Stimulated activated CD8-positive, alpha-beta memory T cell treated with anti-CD3 and anti-CD28 coated beads, Interleukin-4, amount 100 ng/mL, for 24 hours (primary cell): Measurements from ENCODE around the gene PLCB4.
"Not testable (repeated sequence)": the region's sequence is repeated elsewhere in the genome, so short reads cannot be mapped to it uniquely, and the experiment has no call there.

Experiments used
- DNase-seq: peaks from one replicate; pipeline ENCODE4 v3.0.0-alpha.2; 2020; ENCODE audit warnings: low read depth

Gene PLCB4

DNA sequence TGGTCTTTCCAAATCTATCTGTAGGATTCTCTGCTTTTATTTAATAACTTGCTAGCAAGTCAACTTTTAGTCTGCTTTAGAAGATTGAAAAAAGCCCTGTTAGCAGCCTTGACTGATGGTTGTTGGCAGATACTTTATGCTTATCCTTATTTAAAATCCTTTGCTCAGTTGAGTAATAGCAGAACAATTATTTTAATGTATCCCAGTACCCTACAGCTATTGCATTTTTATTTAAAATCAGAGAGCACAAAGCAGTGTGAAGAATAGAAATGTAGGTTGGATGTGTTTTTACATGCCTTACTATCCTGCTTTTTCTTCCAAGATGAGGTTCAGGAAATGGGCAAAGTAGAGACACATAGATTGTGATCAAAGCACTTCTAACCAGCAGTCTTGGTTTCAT, 298.4 kb downstream of the PLCB4 start:
- DNase-seq, result no peak

- no peak for DNase-seq
Measured at GRCh38 chr20:9367746-9368145, 298.9 kb downstream of the PLCB4 start.

GRCh38 chr20:9368893-9369292, 300.0 kb downstream of the PLCB4 start:
- no peak for DNase-seq

DNA sequence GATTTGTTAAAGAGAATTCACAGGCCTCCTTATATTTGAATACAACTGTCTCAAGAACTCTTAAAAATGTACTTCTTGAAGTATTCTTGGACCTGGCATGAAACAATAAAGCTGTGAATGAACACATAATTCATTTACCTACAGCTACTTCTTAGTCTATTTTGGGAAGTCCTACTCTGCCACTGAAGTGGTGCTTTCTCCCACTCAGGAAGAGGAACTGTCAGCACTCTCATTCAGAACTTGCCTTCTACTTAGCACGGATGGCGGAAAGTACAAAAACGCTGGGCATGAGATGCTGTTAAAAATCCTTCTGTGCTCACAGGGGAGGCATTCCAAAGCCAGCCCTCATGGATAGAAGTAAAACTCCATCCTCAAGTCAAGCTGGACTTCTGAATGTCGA, 300.7 kb downstream of the PLCB4 start:
- no peak for DNase-seq

DNA sequence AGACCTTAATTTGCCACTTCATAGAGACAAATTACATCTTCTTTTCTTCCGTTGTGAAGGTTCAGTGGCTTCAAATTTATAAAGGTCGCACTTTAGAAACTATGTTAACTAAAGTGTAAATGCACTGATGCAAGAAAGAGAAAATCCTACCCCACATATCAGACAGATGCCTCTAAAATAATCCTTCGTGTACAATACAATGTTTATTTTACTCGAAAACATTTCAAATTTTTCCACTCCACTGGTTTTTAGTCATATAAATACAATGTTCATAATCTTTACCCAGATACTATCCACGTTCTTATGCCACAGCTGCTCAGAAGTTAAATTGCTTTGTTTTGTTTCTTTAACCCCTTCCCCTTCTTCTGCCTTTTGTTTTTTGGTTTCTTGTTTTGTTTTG, 305.2 kb downstream of the PLCB4 start:
- DNase-seq, result no peak

DNA sequence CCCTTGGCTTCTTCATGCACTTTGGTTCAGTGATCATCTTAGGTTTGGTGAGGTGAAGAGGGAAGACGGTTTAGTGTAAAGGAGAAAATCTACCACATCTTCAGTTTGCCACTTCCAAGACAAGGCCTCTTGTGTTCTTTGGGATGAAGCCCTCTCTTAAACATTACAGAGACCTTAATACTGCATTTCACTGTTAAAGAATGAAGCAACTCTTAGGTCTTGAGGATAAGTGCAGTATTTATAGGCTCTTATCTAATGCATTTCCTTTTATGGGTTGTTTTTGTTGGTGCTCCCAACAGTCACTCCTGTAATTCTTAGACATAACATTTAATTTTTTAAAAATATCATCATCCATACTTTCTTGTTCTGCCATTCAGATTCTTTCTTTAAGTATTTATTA, 305.6 kb downstream of the PLCB4 start:
- no peak for DNase-seq

- no peak for DNase-seq
Measured at GRCh38 chr20:9375221-9375681, 306.4 kb downstream of the PLCB4 start.

GRCh38 chr20:9377007-9377406, 308.1 kb downstream of the PLCB4 start:
- DNase-seq, result no peak

DNA sequence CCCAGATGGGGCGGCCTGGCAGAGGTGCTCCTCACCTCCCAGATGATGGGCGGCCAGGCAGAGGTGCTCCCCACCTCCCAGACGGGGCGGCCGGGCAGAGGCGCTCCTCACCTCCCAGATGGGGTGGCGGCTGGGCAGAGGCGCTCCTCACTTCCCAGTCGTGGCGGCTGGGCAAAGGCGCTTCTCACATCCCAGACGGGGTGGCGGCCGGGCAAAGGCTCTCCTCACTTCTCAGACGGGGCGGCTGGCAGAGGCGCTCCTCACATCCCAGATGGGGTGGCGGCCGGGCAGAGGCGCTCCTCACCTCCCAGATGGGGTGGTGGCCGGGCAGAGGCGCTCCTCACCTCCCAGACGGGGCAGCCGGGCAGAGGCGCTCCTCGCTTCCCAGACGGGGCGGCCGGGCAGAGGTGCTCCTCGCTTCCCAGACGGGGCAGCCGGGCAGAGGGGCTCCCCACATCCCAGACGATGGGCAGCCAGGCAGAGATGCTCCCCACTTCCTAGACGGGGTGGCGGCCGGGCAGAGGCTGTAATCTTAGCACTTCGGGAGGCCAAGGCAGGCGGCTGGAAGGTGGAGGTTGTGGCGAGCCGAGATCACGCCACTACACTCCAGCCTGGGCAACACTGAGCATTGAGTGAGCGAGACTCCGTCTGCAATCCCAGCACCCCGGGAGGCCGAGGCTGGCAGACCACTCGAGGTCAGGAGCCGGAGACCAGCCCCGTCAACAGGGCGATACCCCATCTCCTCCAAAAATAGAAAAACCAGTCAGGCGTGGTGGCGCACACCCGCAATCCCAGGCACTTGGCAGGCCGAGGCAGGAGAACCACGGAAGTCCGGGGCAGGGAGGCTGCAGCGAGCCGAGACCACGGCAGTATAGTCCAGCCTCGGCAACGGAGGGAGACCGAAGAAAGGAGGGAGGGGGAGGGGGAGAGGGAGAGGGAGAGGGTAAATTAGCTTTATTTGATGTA, 316.7 kb downstream of the PLCB4 start:
- DNase-seq, result not testable (repeated sequence)

DNA sequence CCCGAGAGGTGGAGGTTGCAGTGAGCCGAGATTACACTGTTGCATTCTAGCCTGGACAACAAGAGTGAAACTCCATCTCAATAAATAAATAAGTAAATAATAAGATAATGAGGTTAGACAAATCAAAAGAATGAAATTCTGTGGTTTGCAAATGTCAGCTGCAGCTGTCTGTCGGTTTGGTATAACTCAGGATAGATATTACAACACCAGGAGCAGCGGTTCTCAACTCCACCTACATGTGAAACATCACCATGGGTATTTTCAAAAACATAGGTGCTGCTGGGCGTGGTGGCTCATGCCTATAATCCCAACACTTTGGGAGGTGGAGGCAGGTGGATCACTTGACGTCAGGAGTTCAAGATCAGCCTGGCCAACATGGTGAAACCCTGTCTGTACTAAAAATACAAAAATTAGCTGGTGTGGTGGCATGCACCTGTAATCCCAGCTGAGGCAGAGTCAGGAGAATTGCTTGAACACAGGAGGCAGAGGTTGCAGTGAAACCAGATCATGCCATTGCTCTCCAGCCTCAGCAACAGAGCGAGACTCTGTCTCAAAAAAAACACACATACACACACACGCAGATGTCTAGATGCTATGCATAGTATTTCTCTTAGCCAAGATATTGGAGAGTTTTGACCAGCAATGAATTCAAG, 319.4 kb downstream of the PLCB4 start:
- DNase-seq, result no peak

- no peak for DNase-seq
Measured at GRCh38 chr20:9388813-9389161, 319.9 kb downstream of the PLCB4 start.

DNA sequence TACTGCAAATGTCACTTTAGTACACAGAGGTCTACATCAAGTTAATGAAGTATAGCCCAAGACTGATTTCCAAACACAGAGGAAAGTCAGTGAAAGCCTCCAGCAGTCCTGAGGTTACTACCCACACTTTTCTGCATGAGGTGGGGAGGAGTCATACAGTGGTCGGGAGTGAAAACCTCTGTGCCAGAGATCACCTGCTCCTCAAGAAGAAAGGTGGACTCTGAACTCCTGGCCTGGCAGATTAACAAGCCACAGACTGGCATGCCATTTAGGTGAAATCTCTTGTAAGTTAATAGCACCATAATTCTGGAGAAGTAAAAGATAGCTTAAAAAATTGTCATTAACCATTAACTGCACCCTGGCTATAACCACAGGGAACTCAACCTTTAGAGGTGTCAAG, 320.5 kb downstream of the PLCB4 start:
- DNase-seq, result no peak

GRCh38 chr20:9390441-9390840, 321.6 kb downstream of the PLCB4 start:
- no peak for DNase-seq

GRCh38 chr20:9392892-9393857, 324.3 kb downstream of the PLCB4 start:
- DNase-seq, result no peak

GRCh38 chr20:9395971-9396370, 327.1 kb downstream of the PLCB4 start:
- no peak for DNase-seq

GRCh38 chr20:9397928-9398327, 329.0 kb downstream of the PLCB4 start:
- DNase-seq, result no peak

GRCh38 chr20:9398882-9399281, 330.0 kb downstream of the PLCB4 start:
- no peak for DNase-seq

GRCh38 chr20:9399322-9399721, 330.4 kb downstream of the PLCB4 start:
- no peak for DNase-seq

DNA sequence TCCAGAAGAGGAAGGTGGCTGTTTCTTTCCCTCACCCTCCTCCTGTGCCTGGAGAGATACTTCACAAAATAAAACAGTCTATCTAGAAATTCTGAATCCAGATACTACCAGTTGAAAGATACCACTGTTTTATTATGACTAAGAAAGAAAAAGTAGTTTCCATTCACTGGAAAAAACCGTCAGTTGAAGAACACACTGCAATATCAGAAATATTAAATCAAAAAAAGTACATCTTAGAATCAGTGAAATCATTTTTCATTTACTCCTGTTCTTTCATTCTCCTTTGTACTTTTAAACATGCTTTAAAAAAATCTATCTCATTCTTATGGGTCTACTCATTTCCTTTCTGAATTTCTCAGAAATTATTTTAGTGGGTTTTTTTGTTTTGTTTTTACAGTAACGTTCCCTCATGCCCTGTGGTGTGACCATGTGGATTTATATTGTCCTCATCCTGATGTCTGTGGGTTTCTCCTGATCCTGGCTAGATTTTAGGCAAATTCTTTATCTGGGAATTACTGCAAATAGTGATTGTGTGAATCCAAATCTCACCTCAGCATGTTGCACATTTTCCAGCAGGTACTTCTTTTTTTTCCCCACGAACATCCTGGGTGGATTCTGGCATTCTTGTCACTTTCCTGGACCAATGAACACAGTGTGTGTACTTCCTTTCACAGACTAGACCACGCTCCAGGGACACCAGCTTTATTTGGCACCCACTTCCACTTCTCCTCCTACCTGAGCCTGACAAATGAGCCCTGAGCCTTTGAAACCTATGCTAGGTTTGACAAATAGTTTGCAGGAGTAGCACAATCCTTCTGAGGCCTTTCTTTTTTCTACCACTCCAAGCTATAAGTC, 331.5 kb downstream of the PLCB4 start:
- DNase-seq, result no peak

DNA sequence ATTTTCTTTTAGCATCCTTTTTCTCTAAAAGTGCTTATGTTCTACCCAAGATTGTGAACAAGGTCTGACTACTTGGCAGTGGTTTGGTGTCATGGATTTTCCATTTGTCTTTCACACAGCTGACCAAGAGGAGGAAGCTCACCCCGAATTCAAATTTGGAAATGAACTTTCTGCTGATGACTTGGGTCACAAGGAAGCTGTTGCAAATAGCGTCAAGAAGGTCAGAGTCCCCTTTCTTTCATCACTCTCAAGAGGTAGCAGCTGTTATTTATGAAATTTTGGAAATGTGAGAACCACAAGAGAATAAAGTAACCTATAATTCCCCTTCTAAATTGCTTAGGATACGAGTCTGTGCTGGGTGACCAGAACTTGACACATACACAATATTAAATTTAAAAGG, 332.5 kb downstream of the PLCB4 start:
- no peak for DNase-seq

- no peak for DNase-seq
Measured at GRCh38 chr20:9402141-9402540, 333.3 kb downstream of the PLCB4 start.
